ENCODE measurements around the gene SLC39A1.

The SLC39A1 gene

DNA sequence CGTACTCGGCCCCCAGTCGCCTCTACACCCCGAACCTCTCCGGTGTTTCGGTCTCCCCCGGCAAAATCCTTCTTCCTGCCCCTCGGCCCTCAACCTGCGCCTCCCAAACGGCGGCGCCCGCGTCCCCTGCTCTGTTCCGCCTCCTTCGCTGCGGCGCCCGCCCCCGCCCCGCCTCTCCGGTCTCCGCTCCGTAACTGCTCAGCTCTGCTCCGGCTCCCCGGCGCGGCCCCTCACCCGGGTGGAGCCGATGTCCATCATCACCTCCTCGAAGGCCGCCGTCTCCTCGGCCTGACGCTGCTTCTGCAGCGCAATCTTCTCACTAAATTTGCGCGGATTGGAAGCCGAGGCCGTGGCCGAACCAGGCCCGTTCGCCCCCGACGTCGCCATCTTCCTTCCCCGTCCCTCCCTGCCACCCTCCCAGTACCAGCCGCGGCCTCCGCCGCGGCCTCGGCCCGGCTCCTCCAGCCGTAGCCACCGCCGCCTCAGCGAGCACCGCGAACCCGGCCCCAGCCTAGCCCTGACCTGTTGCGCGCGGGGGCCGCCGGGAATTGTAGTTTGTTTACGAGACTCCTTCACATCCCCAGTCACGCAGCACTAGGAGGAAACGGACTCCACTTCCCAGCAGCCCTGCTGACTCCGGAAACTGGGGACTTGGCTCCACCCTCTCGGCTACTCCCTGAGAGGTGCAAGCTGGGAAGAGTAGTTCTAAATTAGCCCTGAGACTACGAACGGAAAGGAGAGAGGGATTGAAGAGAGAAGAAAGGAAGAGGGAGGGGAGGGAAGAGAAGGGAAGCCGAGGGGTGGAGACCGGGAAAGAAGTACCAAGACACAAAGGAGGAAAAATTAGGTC, 5.0 kb downstream of the SLC39A1 start, which contains the start of gene CRTC2:
Gene CRTC2 (minus strand): TSS at position 502 of the 850 bp plus-strand sequence. CDS start 115 bp downstream, at position 387.
- in situ Hi-C loops (cut with MboI; ENCODE audit: low pct_unique_long_range_greater_than_20kb, low sequenced_read_pairs) = loop anchor here (25.0 kb wide), 2 partner anchors 146 to 421 kb away; partner anchors contain the start of genes S100A3, S100A4, S100A5 and S100A6
- DNase-seq = peak; percentile 98

GRCh38 chr1:153957744-153958110, 5.6 kb downstream of the SLC39A1 start:
- DNase-seq = peak; percentile 64
- in situ Hi-C loops (cut with MboI; ENCODE audit: low pct_unique_long_range_greater_than_20kb, low sequenced_read_pairs) = loop anchor here (25.0 kb wide), 2 partner anchors 145 to 420 kb away; partner anchors contain the start of genes S100A3, S100A4, S100A5 and S100A6

DNA sequence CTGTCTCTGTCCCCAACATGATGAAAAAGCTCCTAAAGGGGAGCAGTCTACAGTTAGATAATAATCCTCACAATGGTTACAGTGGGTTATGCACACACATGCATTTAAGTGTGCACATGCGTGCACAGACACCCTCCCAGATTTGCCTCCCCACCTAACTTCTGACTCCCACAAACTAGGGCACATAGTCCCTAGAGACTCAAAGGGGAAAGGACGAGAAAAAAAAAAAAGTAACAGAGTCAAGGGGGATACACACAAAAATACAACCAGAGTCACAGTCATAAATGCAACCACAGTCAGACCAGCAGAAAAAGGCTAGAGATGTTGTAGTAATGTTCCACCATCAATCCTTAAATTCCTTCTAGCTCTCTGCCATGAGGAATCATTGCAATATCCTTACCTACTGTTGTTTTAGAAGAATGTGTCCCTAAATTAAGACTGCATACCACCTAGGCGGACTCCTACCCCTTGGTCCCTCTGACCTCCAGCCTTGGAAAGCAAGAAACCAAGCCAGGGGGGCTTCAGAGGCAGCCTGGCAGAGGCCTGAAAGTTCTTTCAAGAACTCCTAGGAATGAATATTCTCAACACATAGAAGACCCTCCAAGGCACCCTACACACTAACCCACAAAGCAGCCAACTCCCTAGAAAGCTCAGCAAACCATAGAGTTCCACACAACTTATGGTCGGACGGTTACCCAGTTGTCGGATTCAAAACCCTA, 6.2 kb downstream of the SLC39A1 start:
- no peak for DNase-seq
- in situ Hi-C loops (cut with MboI; ENCODE audit: low pct_unique_long_range_greater_than_20kb, low sequenced_read_pairs) = loop anchor here (25.0 kb wide), 2 partner anchors 145 to 420 kb away; partner anchors contain the start of genes S100A3, S100A4, S100A5 and S100A6

GRCh38 chr1:153954826-153955225, 8.5 kb downstream of the SLC39A1 start:
- no peak for DNase-seq
- in situ Hi-C loops (cut with MboI; ENCODE audit: low pct_unique_long_range_greater_than_20kb, low sequenced_read_pairs) = loop anchor here (25.0 kb wide), 2 partner anchors 143 to 418 kb away; partner anchors contain the start of genes S100A3, S100A4, S100A5 and S100A6

DNA sequence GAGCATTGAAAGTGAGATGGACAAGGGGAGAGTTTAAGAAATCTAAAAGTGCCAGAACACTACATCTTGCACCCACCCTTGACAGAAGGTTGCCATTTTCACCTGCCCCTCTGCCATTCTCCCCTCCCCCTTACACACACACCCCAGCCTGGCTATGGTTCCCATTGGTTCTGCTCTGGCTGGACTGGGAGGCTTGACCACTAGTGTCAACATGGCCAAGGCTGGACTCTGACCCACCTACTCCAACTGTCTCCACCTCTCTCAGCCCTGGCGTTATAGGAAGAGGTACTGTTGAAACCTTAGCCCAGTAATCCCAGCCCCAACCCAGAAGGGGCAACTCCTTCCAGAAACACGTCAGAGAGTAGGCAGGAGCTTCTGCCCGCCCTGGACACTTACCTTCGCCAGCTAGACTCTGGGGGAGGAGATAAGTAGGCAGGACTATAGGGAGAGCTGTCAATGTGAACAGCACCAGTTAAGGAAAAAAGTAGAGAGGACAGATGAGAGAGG, 9.4 kb downstream of the SLC39A1 start:
- in situ Hi-C loops (cut with MboI; ENCODE audit: low pct_unique_long_range_greater_than_20kb, low sequenced_read_pairs) = loop anchor here (25.0 kb wide), 2 partner anchors 142 to 417 kb away; partner anchors contain the start of genes S100A3, S100A4, S100A5 and S100A6
- no peak for DNase-seq

DNA sequence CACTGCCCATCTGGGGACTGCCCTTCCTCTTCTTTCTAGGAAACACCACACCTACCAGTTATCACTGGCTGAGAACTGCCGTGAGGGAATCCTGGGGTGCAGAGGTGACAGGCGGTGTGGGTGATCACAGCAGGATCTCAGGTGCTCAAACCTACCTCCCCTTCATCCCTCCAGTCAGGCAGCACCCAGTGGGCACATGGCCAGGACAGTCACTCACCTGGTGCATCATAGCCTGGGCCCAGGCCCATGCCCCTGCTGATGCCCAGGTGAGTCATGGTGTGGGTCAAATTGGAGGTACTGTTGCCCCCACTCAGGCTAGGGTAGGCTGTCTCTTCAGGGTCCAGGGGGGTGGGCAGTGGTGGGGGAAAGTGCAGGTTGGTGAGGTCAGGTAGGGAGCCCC, 11.5 kb downstream of the SLC39A1 start:
- no peak for DNase-seq
- in situ Hi-C loops (cut with MboI; ENCODE audit: low pct_unique_long_range_greater_than_20kb, low sequenced_read_pairs) = loop anchor here (25.0 kb wide), 2 partner anchors 140 to 414 kb away; partner anchors contain the start of genes S100A3, S100A4, S100A5 and S100A6

DNA sequence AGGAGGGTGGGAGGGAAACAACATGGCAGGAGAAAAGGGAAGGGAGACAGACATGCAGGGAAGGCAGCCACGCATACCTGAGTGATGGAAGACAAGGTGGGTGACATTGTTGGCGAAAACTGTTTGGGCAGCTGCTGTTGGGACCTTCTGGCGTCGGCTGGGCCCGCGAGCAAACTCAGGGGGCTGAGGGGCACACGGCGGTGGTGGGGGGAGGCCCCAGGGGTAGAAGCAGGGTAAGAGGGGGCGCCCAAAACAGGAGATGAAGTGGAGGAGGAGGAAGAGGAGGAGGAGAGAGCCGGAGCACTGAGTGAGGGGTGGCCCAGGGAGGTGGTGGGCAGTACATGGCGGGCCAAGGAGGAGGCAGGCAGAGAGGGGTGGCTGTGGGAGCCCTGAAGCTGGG, 12.2 kb downstream of the SLC39A1 start:
- in situ Hi-C loops (cut with MboI; ENCODE audit: low pct_unique_long_range_greater_than_20kb, low sequenced_read_pairs) = loop anchor here (25.0 kb wide), 2 partner anchors 139 to 414 kb away; partner anchors contain the start of genes S100A3, S100A4, S100A5 and S100A6

GRCh38 chr1:153946622-153947241, 16.6 kb downstream of the SLC39A1 start, which contains the start of gene DENND4B:
Gene DENND4B, minus strand, starts transcription at chr1:153946718. Its CDS starts 2,344 bp downstream, at chr1:153944374.
- in situ Hi-C loops (cut with MboI; ENCODE audit: low pct_unique_long_range_greater_than_20kb, low sequenced_read_pairs) = no loop called here
- DNase-seq = peak; percentile 90

More for the DNA sequence above, 12.2 kb downstream of the SLC39A1 start:
- no peak for DNase-seq

GRCh38 chr1:153945795-153946621, 17.3 kb downstream of the SLC39A1 start:
- peak; percentile 95 for DNase-seq
- in situ Hi-C loops (cut with MboI; ENCODE audit: low pct_unique_long_range_greater_than_20kb, low sequenced_read_pairs) = no loop called here

- in situ Hi-C loops (cut with MboI; ENCODE audit: low pct_unique_long_range_greater_than_20kb, low sequenced_read_pairs) = no loop called here
- peak; percentile 89 for DNase-seq
Observed at GRCh38 chr1:153945131-153945794, 18.1 kb downstream of the SLC39A1 start.

DNA sequence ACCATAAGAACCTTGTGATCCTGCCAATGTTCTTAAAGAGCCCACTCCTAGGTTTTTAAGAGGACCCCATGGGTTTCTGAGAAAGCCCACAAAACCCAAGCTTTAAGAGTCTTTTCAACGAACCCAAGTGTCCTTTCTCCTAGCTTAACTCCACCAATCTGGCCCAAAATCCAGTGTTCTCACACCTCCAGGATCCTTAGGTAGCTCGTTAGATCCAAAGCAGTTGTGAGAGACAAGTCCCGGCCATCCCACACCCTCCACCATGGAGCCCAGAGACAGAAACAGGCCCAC, 18.6 kb downstream of the SLC39A1 start:
- in situ Hi-C loops (cut with MboI; ENCODE audit: low pct_unique_long_range_greater_than_20kb, low sequenced_read_pairs) = no loop called here

DNA sequence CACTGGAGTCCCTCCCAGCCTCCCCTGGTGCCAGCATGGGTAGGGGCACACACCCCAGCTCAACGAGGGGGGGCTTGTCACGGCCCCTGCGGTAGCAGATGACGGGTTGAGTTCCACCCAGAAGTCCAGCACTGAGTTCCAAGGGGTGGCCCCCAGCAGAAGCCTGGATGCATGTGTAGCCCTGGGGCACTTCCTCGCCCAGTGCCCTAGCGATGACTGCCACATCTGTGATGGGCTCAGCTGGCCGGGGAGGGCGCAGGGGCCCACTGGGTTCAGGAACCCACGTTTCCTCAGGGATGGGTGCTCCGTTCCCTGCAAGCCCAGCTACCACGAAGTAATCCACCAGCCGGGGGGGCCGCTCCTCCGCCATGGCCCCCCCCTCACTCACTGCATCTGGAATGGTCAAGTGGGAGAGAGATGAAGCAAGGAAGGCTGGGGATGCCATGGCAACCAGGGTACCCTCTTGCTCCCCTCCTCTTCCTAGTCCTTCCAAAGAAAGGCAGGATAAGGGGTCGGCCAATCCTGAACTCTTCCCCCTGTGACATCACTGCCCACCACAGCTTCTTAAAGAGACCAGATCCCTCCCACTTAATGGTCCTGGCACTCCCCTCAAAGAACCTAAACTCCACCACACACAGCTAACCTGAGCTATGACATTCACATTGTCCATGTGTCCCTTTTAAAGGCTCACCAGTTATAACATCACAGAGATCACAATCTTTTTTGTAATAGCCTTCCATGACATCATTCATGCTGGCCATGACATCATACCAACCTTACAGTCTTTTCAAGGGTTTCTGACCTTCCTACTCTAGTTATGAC, 19.1 kb downstream of the SLC39A1 start:
- in situ Hi-C loops (cut with MboI; ENCODE audit: low pct_unique_long_range_greater_than_20kb, low sequenced_read_pairs) = no loop called here
- peak; percentile 43 for DNase-seq

More for the DNA sequence above, 18.6 kb downstream of the SLC39A1 start:
- no peak for DNase-seq

DNA sequence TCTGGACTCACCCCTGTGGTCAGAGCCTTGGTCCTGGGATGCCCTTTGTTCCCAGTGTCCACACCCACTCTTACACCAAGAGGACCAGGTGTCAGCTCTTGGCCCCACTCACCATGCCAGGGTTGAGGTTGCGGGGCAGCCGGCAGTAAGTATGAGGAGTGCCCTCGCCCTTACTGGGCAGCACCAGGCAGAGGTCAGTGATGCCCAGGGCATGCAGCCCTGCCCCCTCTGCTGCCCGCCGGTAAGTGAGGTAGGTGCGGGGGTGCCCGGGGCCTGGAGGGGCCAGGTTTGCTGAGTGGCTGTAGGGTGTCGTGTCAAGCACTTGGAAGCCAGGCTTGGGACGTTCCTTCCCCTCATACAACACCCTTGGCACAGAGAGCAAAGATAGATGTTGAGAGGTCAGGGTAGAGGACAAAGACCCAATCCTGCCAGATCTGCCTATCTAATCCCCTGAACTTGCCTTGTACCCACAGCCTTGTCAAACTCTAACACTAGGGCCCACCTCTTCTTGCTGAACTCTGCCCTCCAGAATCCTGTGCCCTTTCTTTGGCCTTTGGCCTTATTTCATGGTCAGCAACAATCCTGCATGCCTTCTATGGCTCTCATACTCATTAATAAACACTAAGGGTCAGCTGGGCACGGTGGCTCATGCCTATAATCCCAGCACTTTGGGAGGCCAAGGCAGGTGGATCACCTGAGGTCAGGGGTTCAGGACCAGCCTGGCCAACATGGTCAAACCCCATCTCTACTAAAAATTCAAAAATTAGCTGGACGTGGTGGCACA, 20.4 kb downstream of the SLC39A1 start:
- in situ Hi-C loops (cut with MboI; ENCODE audit: low pct_unique_long_range_greater_than_20kb, low sequenced_read_pairs) = no loop called here
- DNase-seq = no peak

DNA sequence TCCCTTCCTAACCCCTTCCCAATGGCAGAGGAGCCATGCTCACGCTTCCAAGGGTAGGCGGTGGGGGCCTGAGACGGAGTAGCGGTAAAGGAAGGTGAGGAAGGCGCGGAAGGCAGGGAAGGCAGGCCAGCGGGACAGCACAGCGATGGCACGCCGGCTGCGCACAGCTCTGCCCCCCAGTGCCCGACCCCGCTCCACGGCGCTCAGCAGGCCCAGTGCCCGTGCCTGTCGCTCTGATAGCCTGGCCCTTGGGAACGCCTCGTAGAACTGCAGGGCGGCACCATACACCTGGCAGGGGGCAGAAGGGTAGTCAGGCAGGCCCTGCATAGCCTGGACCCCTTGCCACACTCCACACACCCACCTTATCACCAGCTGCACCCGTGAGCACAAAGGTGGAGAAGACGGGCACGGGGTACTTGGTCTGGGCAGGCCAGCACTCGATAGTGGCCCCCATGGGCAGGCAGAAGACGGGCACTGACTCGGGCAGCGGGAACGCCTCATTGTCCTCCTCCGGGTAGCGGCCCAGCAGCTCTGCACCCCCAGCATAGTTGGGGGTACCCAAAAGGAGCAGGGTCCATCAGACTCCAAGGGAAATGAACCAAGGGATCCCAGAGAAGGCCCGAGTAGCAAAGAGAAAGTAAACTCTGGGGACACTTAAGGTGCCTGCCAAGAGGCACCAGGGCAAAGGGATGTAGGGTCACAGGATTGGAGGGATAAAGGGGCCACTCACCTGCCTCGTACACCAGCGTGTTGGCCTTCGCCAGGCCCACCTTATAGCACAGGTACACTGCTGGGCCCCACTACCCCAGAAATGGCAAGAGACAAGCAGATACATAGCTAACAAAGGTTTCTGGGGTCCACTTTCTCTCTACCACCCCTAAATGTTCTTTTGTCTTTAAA, 21.3 kb downstream of the SLC39A1 start:
- in situ Hi-C loops (cut with MboI; ENCODE audit: low pct_unique_long_range_greater_than_20kb, low sequenced_read_pairs) = no loop called here
- no peak for DNase-seq

DNA sequence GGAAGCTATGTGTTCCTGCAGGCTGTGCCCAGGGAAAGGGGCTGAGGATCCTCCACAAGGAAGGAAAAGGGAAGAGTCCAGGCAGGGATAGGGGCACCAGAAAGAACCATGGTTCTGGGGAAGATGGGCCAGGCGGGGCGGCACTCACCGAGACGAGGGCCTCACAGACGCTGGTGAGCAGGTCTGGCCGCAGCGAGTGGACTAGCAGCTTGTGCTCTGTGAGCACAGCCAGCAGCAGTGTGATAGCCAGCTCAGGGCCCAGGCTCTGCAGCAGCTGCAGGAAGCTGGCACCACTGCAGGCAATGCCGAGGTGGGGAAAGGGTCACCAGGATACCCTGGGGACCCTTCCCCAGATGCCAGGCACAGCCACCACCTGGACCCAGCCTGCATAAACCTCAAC, 22.6 kb downstream of the SLC39A1 start:
- no peak for DNase-seq
- in situ Hi-C loops (cut with MboI; ENCODE audit: low pct_unique_long_range_greater_than_20kb, low sequenced_read_pairs) = no loop called here
